Measurements from ENCODE around the gene GMNC. TPM values are rescaled to one million over a fixed set of nuclear protein-coding genes. Genes with fewer than 3 reads are reported as not detected.
A peak's percentile ranks its signal among the peaks of the same experiment; 100 is the strongest.

Gene GMNC
- total and polyA plus RNA-seq, 12 donors, result 0.07 to 3.7 (median 0.45) TPM; not detected in 1

DNA sequence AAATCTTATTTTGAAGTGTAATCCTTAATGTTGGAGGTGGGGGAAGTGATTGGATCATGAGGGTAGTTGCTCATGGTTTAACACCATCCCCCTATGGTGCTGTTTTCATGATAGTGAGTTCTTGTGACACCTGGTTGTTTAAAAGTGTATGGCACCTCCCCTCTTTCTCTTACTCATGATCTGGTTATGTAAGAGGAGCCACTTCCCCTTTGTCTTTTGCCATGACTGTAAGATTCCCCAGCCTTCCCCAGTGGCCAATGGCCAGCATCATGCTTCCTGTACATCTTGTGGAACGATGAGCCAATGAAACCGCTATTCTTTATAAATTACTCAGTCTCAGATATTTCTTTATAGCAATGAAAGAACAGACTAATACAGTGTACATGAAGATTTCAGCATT is 39.8 kb upstream of the GMNC start:
- Histone ChIP-seq H3K27ac (no peak overlapping the region), H3K9me3 (peaks cover 0 to 33% (median 5%) of the 10 kb centered on the region in 11 donors), H3K4me1 (no peaks in the 10 kb centered on the region), H3K36me3 (no peaks in the 10 kb centered on the region), H3K4me3 (no peak overlapping the region), H3K27me3 (no peaks in the 10 kb centered on the region)
- no peak for DNase-seq
- TF ChIP-seq, protein P1, sequence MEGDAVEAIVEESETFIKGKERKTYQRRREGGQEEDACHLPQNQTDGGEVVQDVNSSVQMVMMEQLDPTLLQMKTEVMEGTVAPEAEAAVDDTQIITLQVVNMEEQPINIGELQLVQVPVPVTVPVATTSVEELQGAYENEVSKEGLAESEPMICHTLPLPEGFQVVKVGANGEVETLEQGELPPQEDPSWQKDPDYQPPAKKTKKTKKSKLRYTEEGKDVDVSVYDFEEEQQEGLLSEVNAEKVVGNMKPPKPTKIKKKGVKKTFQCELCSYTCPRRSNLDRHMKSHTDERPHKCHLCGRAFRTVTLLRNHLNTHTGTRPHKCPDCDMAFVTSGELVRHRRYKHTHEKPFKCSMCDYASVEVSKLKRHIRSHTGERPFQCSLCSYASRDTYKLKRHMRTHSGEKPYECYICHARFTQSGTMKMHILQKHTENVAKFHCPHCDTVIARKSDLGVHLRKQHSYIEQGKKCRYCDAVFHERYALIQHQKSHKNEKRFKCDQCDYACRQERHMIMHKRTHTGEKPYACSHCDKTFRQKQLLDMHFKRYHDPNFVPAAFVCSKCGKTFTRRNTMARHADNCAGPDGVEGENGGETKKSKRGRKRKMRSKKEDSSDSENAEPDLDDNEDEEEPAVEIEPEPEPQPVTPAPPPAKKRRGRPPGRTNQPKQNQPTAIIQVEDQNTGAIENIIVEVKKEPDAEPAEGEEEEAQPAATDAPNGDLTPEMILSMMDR (IDR thresholded peaks at IDR 0.05), result no peak
- 72 to 91% methylated on average over 2 of the region's 2 CpGs for WGBS, 2 donors
- ATAC-seq, result no peak
- intact Hi-C loops (cut with DNase I), result no loop called here

DNA sequence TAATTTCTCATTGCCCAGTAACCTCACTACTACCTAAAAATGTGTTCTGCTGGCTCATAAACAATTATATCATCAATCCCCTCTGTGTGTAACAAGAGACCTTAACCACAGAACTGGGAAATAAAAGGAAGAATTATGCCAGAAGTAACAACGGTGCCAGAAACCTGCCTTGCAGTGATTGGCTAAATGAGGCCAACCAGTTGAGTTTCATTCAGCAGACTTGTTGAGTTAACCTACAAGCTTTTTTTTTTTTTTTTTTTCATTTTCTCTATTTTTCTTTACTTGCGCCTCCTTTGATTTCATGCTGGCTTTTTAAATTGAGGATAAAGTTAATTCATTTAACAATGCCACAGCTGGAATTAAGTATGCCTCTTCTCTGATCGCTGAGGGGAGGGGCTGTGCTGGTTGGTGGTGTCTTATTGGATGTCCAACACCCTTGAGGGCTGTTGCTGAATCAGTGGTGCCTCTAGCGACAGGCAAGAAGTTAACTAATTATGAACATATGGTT is 30.0 kb upstream of the GMNC start:
- TF ChIP-seq, protein P1 (IDR thresholded peaks at IDR 0.05), result no peak
- DNase-seq, result no peak
- H3K4me3 ChIP-seq, result no peak overlapping the region
- WGBS, 2 donors, result 68 to 77% methylated on average over 4 of the region's 4 CpGs
- H3K36me3 ChIP-seq, result no peaks in the 10 kb centered on the region
- H3K27me3 ChIP-seq, result peaks cover 0 to 4% (median 0%) of the 10 kb centered on the region in 7 donors
- ATAC-seq, result no peak
- peaks cover 0 to 29% (median 15%) of the 10 kb centered on the region in 11 donors for H3K9me3 ChIP-seq
- H3K4me1 ChIP-seq, result no peaks in the 10 kb centered on the region
- intact Hi-C loops (cut with DNase I), result loop anchor here in 1 of 10 donors (10.0 kb wide), 1 partner anchor 142 kb away; no protein-coding TSS in a partner anchor
- no peak overlapping the region for H3K27ac ChIP-seq

DNA sequence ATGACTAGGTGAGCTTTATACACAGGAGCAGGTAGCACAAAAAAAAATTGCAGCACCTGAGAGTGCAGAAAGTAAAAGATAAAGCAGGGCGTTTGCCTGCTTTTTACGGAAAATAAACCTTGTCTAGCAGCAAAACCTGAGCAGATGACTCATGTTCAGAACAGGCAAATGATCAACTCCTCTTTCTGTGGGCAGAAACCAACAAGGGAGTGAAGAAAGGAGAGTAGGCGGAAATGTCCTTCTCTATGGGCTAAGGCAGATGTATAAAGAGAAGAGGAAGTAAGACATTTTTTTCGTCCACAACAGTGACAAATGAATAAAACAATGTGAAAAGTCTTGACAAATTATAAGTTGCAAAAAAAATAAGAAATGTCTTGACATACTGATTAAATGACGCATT is 24.5 kb upstream of the GMNC start:
- Histone ChIP-seq H3K4me1 (no peaks in the 10 kb centered on the region), H3K27ac (no peak overlapping the region), H3K9me3 (no peaks in the 10 kb centered on the region), H3K36me3 (no peaks in the 10 kb centered on the region), H3K4me3 (no peak overlapping the region), H3K27me3 (peaks cover 0 to 4% (median 0%) of the 10 kb centered on the region in 7 donors)
- intact Hi-C loops (cut with DNase I), result loop anchor here in 4 of 10 donors (5.0 to 10.0 kb wide), 2 partner anchors 165 to 168 kb away; no protein-coding TSS in a partner anchor
- TF ChIP-seq, protein P1 (IDR thresholded peaks at IDR 0.05), result no peak
- DNase-seq, result no peak
- 73 to 78% methylated on average over 5 of the region's 5 CpGs for WGBS, 2 donors
- ATAC-seq, result no peak

DNA sequence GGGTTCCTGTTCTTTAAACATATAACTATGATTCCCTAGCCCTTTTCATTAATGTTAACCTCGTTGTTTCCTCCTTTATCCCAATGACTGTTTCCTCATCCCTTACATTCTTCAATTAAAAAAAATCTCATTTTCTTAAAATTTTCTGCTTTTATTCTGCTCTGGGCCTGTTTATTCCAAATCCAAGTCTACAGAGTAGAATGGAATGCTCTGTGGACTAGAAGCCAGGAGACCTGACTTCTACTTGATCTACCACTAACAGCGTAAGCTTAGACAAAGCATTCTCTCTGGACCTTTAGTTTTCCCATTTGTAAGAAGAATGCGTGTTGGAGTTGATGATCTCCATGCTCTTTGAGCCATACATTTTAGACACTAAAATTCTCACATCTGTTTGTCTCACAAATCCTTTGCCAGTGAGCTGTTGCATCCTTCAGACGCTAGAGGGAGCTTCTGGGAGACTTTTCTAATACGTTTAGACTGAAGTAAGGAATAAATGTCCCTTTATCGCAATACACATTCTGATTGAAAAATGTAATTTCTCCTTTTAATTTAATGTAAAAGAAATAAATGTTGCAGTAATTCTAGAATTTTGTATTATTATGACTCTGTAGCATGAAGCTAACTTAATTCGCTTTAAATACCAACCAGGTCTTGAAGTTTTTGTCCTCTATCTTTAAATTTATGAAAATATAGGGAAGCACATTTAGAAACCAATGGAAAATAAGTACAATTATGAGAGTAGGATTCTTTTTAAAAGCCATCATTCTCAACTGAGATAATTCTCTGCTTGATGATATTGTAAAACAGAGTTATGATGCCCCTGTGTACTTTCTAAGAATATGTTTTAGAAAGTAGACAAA is 21.7 kb upstream of the GMNC start:
- ATAC-seq, result no peak
- no peaks in the 10 kb centered on the region for H3K4me1 ChIP-seq

More for the DNA sequence above, 21.7 kb upstream of the GMNC start:
- Histone ChIP-seq H3K4me3 (no peak overlapping the region), H3K27me3 (peaks cover 0 to 4% (median 0%) of the 10 kb centered on the region in 7 donors), H3K27ac (no peak overlapping the region), H3K36me3 (no peaks in the 10 kb centered on the region), H3K9me3 (no peaks in the 10 kb centered on the region)
- intact Hi-C loops (cut with DNase I), result loop anchor here in 7 of 10 donors (2.0 to 10.0 kb wide), 4 partner anchors 168 to 182 kb away; no protein-coding TSS in a partner anchor
- TF ChIP-seq, protein P1 (IDR thresholded peaks at IDR 0.05), result peak; percentile 68 to 89 (median 84)
- DNase-seq, result peak in 1 of 2 donors; percentile 29
- 30 to 32% methylated on average over 7 of the region's 7 CpGs for WGBS, 2 donors
